ENCODE data around the gene HHIPL1. TPM values are rescaled to one million over a fixed set of nuclear protein-coding genes. Genes with fewer than 3 reads are reported as not detected.
"Not testable (repeated sequence)": the region's sequence is repeated elsewhere in the genome, so short reads cannot be mapped to it uniquely, and the experiment has no call there.

Gene HHIPL1
- total RNA-seq, 2 experiments from 2014 or later, result 0.07 TPM; not detected in 1

DNA sequence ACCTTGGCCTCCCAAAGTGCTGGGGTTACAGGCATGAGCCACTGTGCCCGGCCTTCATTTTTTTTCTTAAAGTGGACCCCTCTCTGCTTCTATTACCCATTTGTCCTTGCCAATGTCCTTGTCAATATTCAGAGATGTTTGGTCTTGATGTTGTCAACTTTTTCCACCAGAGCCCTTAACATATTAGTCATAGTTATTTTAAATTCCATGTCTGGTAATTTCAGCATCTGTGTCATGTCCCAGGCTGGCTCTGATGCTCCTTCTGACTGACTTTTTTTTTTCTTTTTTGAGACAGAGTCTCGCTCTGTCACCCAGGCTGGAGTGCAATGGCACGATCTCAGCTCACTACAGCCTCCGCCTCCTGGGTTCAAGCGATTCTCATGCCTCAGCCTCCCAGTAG, 2.2 kb upstream of the HHIPL1 start:
- H3K27me3 Mint-ChIP-seq, result peaks cover 12% of the 10 kb centered on the region
- ATAC-seq; intact Hi-C loops (cut with DNase I, micrococcal nuclease); POLR2A ChIA-PET; DNase-seq; H3K4me3 Mint-ChIP-seq; CTCF ChIA-PET; H3K36me3 Mint-ChIP-seq (ENCODE audit: low read depth); H3K27ac Mint-ChIP-seq; H3K4me1 Mint-ChIP-seq; H3K9me3 Mint-ChIP-seq (ENCODE audit: low read depth): not testable (repeated sequence)

DNA sequence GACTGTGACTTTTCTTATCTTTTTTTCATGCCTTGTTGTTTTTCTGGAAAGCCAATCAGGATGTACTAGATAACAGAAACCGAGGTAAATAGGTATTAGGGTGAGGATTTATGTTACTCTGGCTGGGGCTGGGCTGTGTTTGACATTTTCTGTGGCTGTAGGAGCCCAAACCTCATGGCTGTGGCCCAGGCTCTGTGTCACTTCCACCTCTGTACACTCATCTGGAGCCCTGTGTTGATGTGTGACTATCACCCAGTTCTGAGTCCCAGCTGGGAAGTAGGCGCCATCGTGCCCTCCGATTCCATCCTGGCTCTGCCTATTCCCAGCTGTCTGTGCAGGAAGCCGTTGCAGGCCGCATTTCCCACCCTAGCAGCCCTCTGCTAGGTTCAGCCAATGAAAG, 1.6 kb upstream of the HHIPL1 start:
- CTCF ChIA-PET, result interaction anchor here (0.6 kb wide), 1 partner anchor 15 kb away, joined by 3 read pairs; no protein-coding TSS in a partner anchor
- peaks cover 15% of the 10 kb centered on the region for H3K27me3 Mint-ChIP-seq
- no peak overlapping the region for H3K27ac Mint-ChIP-seq
- H3K9me3 Mint-ChIP-seq (ENCODE audit: low read depth), result no peaks in the 10 kb centered on the region
- ATAC-seq (peak; percentile 51), DNase-seq (no peak)
- POLR2A ChIA-PET, result no interaction called here
- no peaks in the 10 kb centered on the region for H3K36me3 Mint-ChIP-seq (ENCODE audit: low read depth)
- intact Hi-C loops (cut with DNase I, micrococcal nuclease), result no loop called here
- no peak overlapping the region for H3K4me3 Mint-ChIP-seq
- no peaks in the 10 kb centered on the region for H3K4me1 Mint-ChIP-seq

DNA sequence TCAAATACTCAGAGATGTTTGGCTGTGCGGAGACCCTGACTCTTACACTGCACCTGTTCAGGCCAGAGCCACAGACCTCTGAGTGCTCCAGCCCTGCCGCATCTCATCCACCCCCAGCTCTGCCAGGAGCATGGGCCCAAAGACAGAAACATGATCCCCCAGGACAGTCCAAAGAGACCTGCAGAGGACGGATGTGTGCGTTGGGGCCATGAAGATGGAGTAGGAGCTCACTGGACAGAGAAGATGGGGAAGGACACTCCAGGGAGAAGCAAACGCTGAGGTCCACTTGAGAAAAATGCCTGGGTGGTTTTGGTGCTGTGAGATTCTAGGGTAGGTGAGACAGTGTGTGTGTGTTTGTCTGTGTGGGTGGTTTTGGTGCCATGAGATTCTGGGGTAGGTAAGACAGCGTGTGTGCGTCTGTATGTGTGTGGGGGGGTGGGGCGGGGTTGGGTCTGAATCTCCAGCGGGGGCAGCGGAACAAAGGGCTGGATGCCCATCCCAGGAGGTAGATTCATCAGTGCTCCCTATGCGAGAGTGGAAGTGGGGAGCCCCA, 818 bp upstream of the HHIPL1 start:
- intact Hi-C loops (cut with DNase I, micrococcal nuclease), result no loop called here
- H3K9me3 Mint-ChIP-seq (ENCODE audit: low read depth), result no peaks in the 10 kb centered on the region
- H3K36me3 Mint-ChIP-seq (ENCODE audit: low read depth), result no peaks in the 10 kb centered on the region
- ATAC-seq (no peak), DNase-seq (no peak)
- ChIA-PET POLR2A (no interaction called here), CTCF (no interaction called here)
- H3K4me1 Mint-ChIP-seq, result no peaks in the 10 kb centered on the region
- H3K4me3 Mint-ChIP-seq, result no peak overlapping the region
- H3K27ac Mint-ChIP-seq, result no peak overlapping the region
- H3K27me3 Mint-ChIP-seq, result peaks cover 17% of the 10 kb centered on the region

DNA sequence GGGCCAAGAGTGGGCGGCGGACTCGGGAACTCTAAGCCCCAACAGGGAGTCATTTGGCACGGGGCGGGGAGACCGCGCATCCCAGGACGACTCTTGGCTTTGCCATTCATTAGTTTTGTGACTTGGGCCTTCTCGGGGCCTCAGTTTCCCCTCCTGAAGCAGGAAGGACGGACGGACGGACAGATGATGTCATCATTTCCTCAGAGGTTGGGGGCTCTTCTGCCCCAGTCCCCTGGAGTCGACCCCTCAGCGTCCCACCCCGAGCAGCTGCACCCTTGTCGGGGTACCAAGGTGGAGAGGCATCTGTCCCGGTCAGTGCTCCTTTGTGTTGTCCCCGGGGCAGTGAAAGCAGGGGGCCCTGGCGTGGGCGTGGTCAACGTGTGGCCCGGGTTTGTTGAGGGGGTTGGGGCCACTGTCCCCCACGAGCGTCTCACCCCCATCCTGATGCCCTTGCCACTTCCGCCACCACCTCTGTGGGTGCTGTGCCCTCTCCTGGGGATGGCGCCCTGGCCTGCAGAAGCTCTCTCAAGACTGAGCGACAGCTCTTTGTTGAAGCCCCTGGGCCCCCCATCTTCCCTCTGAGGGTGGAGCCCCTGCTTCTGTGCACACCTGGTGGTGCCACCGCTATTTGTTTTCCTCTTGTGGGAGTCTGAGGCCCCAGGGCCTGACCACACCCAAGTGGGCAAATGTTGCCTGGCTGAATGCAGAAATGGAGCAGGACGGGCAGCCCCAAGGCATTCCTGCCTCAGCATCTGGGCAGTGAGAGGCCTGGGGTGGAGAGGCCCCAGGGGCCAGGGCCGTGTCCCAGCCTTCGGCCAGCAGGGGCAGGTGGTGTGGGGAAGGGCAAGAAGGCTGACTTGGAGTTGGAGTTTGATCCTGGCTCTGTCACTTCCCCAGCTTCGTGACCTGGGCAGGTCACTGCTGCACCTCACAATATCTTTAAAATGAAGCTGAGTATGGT, 896 bp downstream of the HHIPL1 start:
- DNase-seq (no peak), ATAC-seq (no peak)
- no peak overlapping the region for H3K4me3 Mint-ChIP-seq
- H3K27ac Mint-ChIP-seq, result no peak overlapping the region
- H3K4me1 Mint-ChIP-seq, result no peaks in the 10 kb centered on the region
- ChIA-PET CTCF (interaction anchor here (0.6 kb wide), 1 partner anchor 192 kb away, joined by 3 read pairs; no protein-coding TSS in a partner anchor), POLR2A (no interaction called here)
- intact Hi-C loops (cut with DNase I, micrococcal nuclease), result no loop called here
- H3K36me3 Mint-ChIP-seq (ENCODE audit: low read depth), result no peaks in the 10 kb centered on the region
- no peaks in the 10 kb centered on the region for H3K9me3 Mint-ChIP-seq (ENCODE audit: low read depth)
- peaks cover 18% of the 10 kb centered on the region for H3K27me3 Mint-ChIP-seq

DNA sequence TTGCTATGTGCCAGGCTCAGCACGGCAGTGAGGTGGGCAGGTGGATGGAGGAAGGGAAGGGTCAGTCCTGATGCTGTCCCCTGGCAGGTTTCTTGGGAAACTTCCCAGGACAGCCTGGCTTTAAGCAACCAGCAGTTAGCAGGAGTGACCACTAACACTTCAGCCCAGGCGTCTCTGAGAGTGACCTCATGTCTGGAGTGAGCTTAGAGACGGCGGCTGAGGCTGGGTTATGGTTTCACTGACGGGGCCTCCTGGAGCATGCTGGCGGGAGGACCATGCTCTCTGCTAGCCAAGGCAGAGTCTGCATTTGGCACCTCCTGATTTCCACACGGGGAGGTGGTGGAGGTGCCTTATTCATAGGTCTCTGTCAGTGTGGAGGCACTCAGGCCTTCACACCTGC, 2.5 kb downstream of the HHIPL1 start:
- no peak for DNase-seq
- ATAC-seq, result no peak
- peaks cover 26% of the 10 kb centered on the region for H3K27me3 Mint-ChIP-seq
- CTCF ChIA-PET, result no interaction called here
- no peak overlapping the region for H3K27ac Mint-ChIP-seq
- H3K4me3 Mint-ChIP-seq, result no peak overlapping the region
- H3K36me3 Mint-ChIP-seq (ENCODE audit: low read depth), result no peaks in the 10 kb centered on the region
- POLR2A ChIA-PET, result no interaction called here
- intact Hi-C loops (cut with DNase I, micrococcal nuclease), result no loop called here
- no peaks in the 10 kb centered on the region for H3K4me1 Mint-ChIP-seq
- no peaks in the 10 kb centered on the region for H3K9me3 Mint-ChIP-seq (ENCODE audit: low read depth)

DNA sequence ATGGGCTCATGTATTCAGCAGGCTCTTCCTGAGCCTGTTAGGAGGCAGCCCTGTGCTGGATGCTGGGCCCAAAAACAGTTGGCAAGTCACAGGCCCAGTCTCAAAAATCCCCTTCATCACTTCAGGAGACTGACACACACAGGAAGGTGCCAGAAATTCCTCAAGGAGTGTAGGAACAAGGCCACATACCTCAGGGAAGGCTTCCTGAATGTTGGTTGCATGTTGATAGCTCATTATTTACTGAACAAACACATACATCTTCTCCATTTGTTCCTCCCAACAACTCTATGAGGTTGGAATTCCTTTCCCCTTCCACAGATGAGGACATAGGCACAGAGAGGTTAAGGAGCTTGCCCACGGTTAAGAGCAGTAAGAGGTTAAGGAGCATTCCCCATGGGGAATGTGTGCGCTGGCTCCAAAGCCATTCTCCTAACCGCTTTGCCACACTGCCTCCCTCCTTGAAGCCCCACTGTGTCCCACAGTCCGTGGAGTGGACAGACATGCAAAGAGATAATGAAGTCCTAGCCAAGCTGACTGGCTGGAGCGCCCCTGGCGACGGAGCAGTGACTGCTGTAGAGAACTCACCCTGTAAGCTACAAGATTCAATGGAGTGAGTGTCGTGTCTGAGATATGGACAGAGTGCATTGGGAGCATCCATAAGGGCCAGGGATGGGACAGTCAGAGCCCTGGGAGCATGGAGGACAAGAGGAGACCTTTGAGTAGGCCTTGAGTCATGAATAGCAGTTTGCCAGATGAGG, 3.3 kb downstream of the HHIPL1 start:
- no peak for ATAC-seq
- CTCF ChIA-PET, result no interaction called here
- Mint-ChIP-seq H3K9me3 (ENCODE audit: low read depth) (no peaks in the 10 kb centered on the region), H3K27ac (no peak overlapping the region), H3K4me1 (no peaks in the 10 kb centered on the region), H3K4me3 (no peak overlapping the region), H3K27me3 (peaks cover 26% of the 10 kb centered on the region), H3K36me3 (ENCODE audit: low read depth) (no peaks in the 10 kb centered on the region)
- intact Hi-C loops (cut with DNase I, micrococcal nuclease), result no loop called here
- no peak for DNase-seq
- POLR2A ChIA-PET, result no interaction called here

DNA sequence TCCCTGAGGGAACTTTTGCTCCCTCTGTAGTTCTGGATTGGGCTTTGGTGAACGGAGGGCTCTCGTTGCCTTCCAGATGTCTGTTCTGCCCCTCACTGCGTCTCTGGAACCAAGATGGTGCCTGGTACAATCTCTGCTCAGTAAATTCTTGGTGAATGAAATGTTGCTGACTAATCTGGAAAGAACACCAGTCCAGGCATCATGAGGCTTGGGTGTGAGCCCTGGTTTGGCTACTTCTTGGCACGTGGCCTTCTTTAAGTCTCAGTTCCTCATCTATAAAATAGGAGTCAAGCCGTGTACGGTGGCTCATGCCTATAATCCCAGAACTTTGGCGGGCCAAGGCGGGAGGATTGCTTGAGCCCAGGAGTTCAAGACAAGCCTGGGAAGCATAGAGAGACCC, 4.3 kb downstream of the HHIPL1 start:
- DNase-seq (no peak), ATAC-seq (no peak)
- Mint-ChIP-seq H3K36me3 (ENCODE audit: low read depth) (no peaks in the 10 kb centered on the region), H3K27me3 (peaks cover 24% of the 10 kb centered on the region), H3K9me3 (ENCODE audit: low read depth) (no peaks in the 10 kb centered on the region), H3K27ac (no peak overlapping the region), H3K4me3 (no peak overlapping the region), H3K4me1 (no peaks in the 10 kb centered on the region)
- intact Hi-C loops (cut with DNase I, micrococcal nuclease), result no loop called here
- ChIA-PET CTCF (interaction anchor here (0.8 kb wide), 1 partner anchor 131 kb away, joined by 3 read pairs; no protein-coding TSS in a partner anchor), POLR2A (no interaction called here)

DNA sequence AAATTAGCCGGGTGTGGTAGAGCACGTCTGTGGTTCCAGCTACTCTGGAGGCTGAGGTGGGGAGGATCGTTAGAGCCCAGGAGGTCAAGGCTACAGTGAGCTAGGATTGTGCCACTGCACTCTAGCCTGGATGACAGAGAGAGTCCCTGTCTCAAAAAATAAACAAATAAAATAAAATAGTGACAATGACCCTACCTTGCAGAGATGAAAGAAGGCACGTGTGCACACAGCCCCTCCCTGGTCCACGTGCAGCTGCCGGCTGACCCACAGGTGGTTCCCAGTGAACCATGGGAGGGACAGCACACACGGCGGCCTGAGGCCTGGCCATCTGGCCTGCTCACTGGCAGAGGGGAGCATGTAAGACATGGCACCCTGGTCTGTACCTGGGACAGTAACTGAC, 4.7 kb downstream of the HHIPL1 start:
- no peaks in the 10 kb centered on the region for H3K9me3 Mint-ChIP-seq (ENCODE audit: low read depth)
- CTCF ChIA-PET, result interaction anchor here (0.8 kb wide), 1 partner anchor 132 kb away, joined by 3 read pairs; no protein-coding TSS in a partner anchor
- H3K4me3 Mint-ChIP-seq, result no peak overlapping the region

DNA sequence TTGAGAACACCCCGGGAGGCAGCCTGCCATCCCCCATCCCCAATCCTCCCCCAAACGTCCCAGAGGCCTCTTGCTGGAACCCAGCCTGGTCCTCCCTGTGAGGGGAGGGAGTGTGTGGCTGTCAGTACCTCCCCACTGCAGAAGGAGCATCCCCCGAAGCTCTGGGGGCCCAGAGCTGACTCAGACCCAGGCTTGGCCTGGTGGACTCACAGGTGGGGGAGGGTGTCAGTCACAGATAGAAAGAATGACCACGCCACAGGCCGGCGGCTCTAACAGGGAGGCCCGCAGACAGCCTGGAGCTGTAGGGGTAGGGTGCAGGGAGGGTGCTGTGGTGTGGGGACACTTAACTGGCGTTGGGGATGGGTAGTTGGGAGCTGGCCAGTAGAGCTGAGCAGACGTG, 5.3 kb downstream of the HHIPL1 start:
- Mint-ChIP-seq H3K4me1 (no peaks in the 10 kb centered on the region), H3K9me3 (ENCODE audit: low read depth) (no peaks in the 10 kb centered on the region), H3K27me3 (peaks cover 27% of the 10 kb centered on the region), H3K27ac (no peak overlapping the region), H3K4me3 (no peak overlapping the region), H3K36me3 (ENCODE audit: low read depth) (no peaks in the 10 kb centered on the region)
- CTCF ChIA-PET, result no interaction called here
- ATAC-seq, result no peak
- intact Hi-C loops (cut with DNase I, micrococcal nuclease), result no loop called here
- no peak for DNase-seq
- POLR2A ChIA-PET, result no interaction called here

More for the DNA sequence above, 4.7 kb downstream of the HHIPL1 start:
- no peaks in the 10 kb centered on the region for H3K36me3 Mint-ChIP-seq (ENCODE audit: low read depth)
- no peak for ATAC-seq
- intact Hi-C loops (cut with DNase I, micrococcal nuclease), result no loop called here
- POLR2A ChIA-PET, result no interaction called here
- H3K4me1 Mint-ChIP-seq, result no peaks in the 10 kb centered on the region
- no peak for DNase-seq
- H3K27ac Mint-ChIP-seq, result no peak overlapping the region
- peaks cover 23% of the 10 kb centered on the region for H3K27me3 Mint-ChIP-seq

DNA sequence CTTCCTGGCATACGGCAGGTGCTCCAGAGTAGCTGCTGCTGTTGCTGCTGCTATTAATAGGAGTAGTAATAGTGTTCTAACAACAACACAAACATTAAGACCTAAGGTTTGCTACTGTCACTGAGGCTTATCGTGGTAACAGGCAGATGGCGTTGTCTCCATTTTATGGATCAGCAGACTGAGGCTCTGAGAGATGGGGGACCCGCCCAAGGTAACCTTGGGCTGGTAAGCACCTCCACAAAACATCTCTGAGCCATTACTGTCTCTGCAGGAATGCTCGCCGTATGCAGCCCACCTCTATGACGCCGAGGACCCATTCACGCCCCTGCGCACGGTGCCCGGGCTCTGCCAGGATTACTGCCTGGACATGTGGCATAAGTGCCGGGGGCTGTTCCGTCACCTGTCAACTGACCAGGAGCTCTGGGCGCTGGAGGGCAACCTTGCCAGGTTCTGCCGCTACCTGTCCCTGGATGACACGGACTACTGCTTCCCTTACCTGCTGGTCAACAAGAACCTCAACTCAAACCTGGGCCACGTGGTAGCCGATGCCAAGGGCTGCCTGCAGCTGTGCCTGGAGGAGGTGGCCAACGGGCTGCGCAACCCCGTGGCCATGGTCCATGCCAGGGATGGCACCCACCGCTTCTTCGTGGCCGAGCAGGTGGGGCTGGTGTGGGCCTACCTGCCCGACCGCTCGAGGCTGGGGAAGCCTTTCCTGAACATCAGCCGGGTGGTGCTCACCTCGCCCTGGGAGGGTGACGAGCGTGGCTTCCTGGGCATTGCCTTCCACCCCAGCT, 7.2 kb downstream of the HHIPL1 start:
- intact Hi-C loops (cut with DNase I, micrococcal nuclease), result no loop called here
- peaks cover 31% of the 10 kb centered on the region for H3K27me3 Mint-ChIP-seq
- H3K27ac Mint-ChIP-seq, result no peak overlapping the region
- ATAC-seq (no peak), DNase-seq (no peak)
- POLR2A ChIA-PET, result no interaction called here
- H3K4me3 Mint-ChIP-seq, result no peak overlapping the region
- CTCF ChIA-PET, result no interaction called here
- no peaks in the 10 kb centered on the region for H3K4me1 Mint-ChIP-seq
- H3K36me3 Mint-ChIP-seq (ENCODE audit: low read depth), result no peaks in the 10 kb centered on the region
- no peaks in the 10 kb centered on the region for H3K9me3 Mint-ChIP-seq (ENCODE audit: low read depth)

DNA sequence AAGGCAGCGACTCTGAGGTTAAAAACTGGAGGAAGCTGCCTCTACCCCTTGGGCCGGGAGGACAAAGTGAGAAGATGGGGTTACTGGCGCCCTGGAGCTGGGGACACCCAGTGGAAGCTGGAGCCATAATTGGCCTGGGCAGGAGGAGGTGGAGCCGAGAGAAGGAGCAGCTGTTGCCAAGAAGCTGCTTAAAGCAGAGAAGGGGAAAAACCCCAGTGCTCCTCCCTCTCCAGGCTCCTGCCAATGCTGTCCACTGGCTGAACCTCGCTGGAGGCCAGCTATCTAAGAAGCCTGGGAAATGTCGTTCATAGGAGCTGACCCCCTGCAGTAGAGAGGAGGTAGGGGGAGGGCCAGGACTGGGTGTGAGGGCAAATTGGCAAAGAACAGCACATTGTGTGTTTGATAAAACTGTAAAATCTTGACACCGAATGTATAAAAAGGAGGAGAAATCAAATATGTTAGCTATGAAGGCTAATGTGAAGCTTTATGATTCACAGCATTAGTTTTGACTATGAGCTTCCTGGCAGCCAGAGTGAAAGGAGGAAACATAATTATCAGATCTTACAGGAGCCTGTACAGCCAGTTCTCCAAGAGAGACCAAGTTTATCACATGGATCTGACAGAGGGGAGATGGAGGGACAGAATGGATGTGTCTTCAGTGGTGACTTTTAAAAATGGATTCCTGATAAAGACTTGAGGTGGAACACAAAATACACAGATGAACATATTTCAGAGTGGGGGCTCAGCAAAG, 9.5 kb downstream of the HHIPL1 start:
- intact Hi-C loops (cut with DNase I, micrococcal nuclease), result no loop called here
- no peak for ATAC-seq
- no peak for DNase-seq
- Mint-ChIP-seq H3K27ac (no peak overlapping the region), H3K27me3 (peaks cover 41% of the 10 kb centered on the region), H3K9me3 (ENCODE audit: low read depth) (no peaks in the 10 kb centered on the region), H3K36me3 (ENCODE audit: low read depth) (no peaks in the 10 kb centered on the region), H3K4me1 (no peaks in the 10 kb centered on the region), H3K4me3 (no peak overlapping the region)
- ChIA-PET POLR2A (no interaction called here), CTCF (no interaction called here)
